IMR-90 (cell line): ENCODE measurements around the gene PYROXD2. TPM values are rescaled to one million over a fixed set of nuclear protein-coding genes. Genes with fewer than 3 reads are reported as not detected.
A peak's percentile ranks its signal among the peaks of the same experiment; 100 is the strongest.

Experiments used
- ATAC-seq: fragments of 200-7000 bp; cut with Tn5 transposase; 2 replicates; pipeline ENCODE4 v1.9.1; 2020; ENCODE audit warnings: low read depth, mild to moderate bottlenecking, moderate library complexity
- BruUV-seq: library from RNA; stranded (reverse); fragments of 400-500 nt; replicated peaks from 2 replicates; lab custom pipeline; 2021; lab: Mats Ljungman, UMichigan
- CTCF ChIA-PET: fragments of 300-600 bp; formaldehyde crosslinking; extraction: SDS; loops from one replicate; lab custom pipeline; 2021; ENCODE audit warnings: antibody characterized with exemption; lab: Yijun Ruan, JAX
- POLR2A ChIA-PET: fragments of 300-600 bp; sonication (Branson Sonifier 250); formaldehyde crosslinking; loops from one replicate; lab custom pipeline; 2022; ENCODE audit warnings: antibody characterized with exemption; ENCODE audit not compliant: unreplicated experiment; lab: Charles Lee
- DNase-seq: peaks from one replicate; pipeline ENCODE4 v3.0.0; 2013
- H2AFZ ChIP-seq: replicated peaks from 2 replicates; pipeline ENCODE3; 2013; ENCODE audit warnings: low read length, mild to moderate bottlenecking; ENCODE audit not compliant: poor library complexity
- H2AK5ac ChIP-seq: 2 replicates; pipeline ENCODE4 v1.6.1; 2013; ENCODE audit warnings: low read depth, low read length, inconsistent platforms
- H2AK9ac ChIP-seq: replicated peaks from 2 replicates; pipeline ENCODE3; 2013; ENCODE audit warnings: mild to moderate bottlenecking, low read depth, low read length, moderate library complexity; ENCODE audit not compliant: poor library complexity
- H2BK120ac ChIP-seq: 2 replicates; pipeline ENCODE4 v1.6.1; 2013; ENCODE audit warnings: low read depth, low read length, inconsistent platforms
- H2BK15ac ChIP-seq: 3 replicates; pipeline ENCODE4 v1.6.1; 2013; ENCODE audit warnings: low read depth, low read length, inconsistent platforms
- H2BK20ac ChIP-seq: 2 replicates; pipeline ENCODE4 v1.6.1; 2013; ENCODE audit warnings: low read depth, mild to moderate bottlenecking, inconsistent platforms, low read length, moderate library complexity
- H2BK5ac ChIP-seq: 2 replicates; pipeline ENCODE4 v1.6.1; 2013; ENCODE audit warnings: mild to moderate bottlenecking, low read depth, low read length, inconsistent platforms; ENCODE audit not compliant: poor library complexity, severe bottlenecking
- H3K14ac ChIP-seq: replicated peaks from 2 replicates; pipeline ENCODE4 v1.6.1; 2013; ENCODE audit warnings: low read depth, low read length, inconsistent platforms
- H3K18ac ChIP-seq: 2 replicates; pipeline ENCODE4 v1.6.1; 2013; ENCODE audit warnings: low read depth, low read length, control low read depth
- H3K23ac ChIP-seq: 2 replicates; pipeline ENCODE4 v1.6.1; 2013; ENCODE audit warnings: low read depth, low read length, inconsistent platforms
- H3K27ac ChIP-seq: 2 replicates; pipeline ENCODE4 v1.5.1; 2013; ENCODE audit warnings: mild to moderate bottlenecking, control low read depth, low read length; ENCODE audit not compliant: insufficient read depth
- H3K27me3 ChIP-seq: 2 replicates; pipeline ENCODE4 v1.6.1; 2013; ENCODE audit warnings: low read length; ENCODE audit not compliant: control insufficient read depth, insufficient read depth
- H3K36me3 ChIP-seq: 2 replicates; pipeline ENCODE4 v1.6.1; 2013; ENCODE audit warnings: low read length, mixed read lengths; ENCODE audit not compliant: control insufficient read depth, insufficient read depth
- H3K4ac ChIP-seq: 2 replicates; pipeline ENCODE4 v1.6.1; 2013; ENCODE audit warnings: low read depth, low read length, inconsistent platforms
- H3K4me1 ChIP-seq: 2 replicates; pipeline ENCODE4 v1.6.1; 2013; ENCODE audit warnings: low read length, mixed read lengths; ENCODE audit not compliant: control insufficient read depth, insufficient read depth
- H3K4me2 ChIP-seq: 2 replicates; pipeline ENCODE4 v1.6.1; 2013; ENCODE audit warnings: low read depth, mild to moderate bottlenecking, control low read depth, low read length, moderate library complexity
- H3K4me3 ChIP-seq: 2 replicates; pipeline ENCODE4 v1.5.1; 2013; ENCODE audit warnings: low read depth, mild to moderate bottlenecking, control low read depth, low read length, moderate library complexity; ENCODE audit not compliant: insufficient read depth
- H3K56ac ChIP-seq: 2 replicates; pipeline ENCODE4 v1.6.1; 2013; ENCODE audit warnings: low read length, inconsistent platforms; ENCODE audit not compliant: insufficient read depth; ENCODE audit errors: extremely low read depth
- H3K79me1 ChIP-seq, 2 experiments: 2 replicates each; pipeline ENCODE4 v1.6.1; 2013; ENCODE audit warnings: low read length in 2 of 2, inconsistent platforms in 1 of 2, low read depth in 1 of 2
- H3K9ac ChIP-seq: 2 replicates; pipeline ENCODE4 v1.6.1; 2013; ENCODE audit warnings: low read depth, low read length, control low read depth
- H3K9me1 ChIP-seq: 2 replicates; pipeline ENCODE4 v1.6.1; 2013; ENCODE audit warnings: low read length, inconsistent platforms; ENCODE audit not compliant: insufficient read depth
- H3K9me3 ChIP-seq: 2 replicates; pipeline ENCODE4 v1.6.1; 2013; ENCODE audit warnings: low read length; ENCODE audit not compliant: control insufficient read depth, insufficient read depth
- H4K20me1 ChIP-seq: 2 replicates; pipeline ENCODE4 v1.6.1; 2013; ENCODE audit warnings: low read length, inconsistent platforms; ENCODE audit not compliant: insufficient read depth
- H4K5ac ChIP-seq: 2 replicates; pipeline ENCODE4 v1.6.1; 2013; ENCODE audit warnings: mild to moderate bottlenecking, low read depth, low read length, control low read depth
- H4K8ac ChIP-seq, 2 experiments: 2 replicates each; pipeline ENCODE4 v1.6.1; 2013; ENCODE audit warnings: low read depth in 2 of 2, low read length in 2 of 2, control low read depth in 1 of 2, inconsistent platforms in 1 of 2
- H4K91ac ChIP-seq: 2 replicates; pipeline ENCODE4 v1.6.1; 2013; ENCODE audit warnings: low read depth, low read length, inconsistent platforms; ENCODE audit not compliant: insufficient read depth
- BHLHE40 ChIP-seq: fragments of 150-350 bp; IDR thresholded peaks from 2 replicates; pipeline ENCODE4 v1.6.1; 2016; ENCODE audit warnings: mild to moderate bottlenecking, low read depth, low read length
- CEBPB ChIP-seq: IDR thresholded peaks from 2 replicates; pipeline ENCODE4 v1.6.1; 2012; ENCODE audit warnings: low read depth, low read length, improper control_type of control experiment
- ELK1 ChIP-seq: fragments of 150-350 bp; IDR thresholded peaks from 2 replicates; pipeline ENCODE4 v1.6.1; 2016; ENCODE audit warnings: low read depth, mild to moderate bottlenecking, low read length, moderate library complexity, borderline replicate concordance
- MAFK ChIP-seq: IDR thresholded peaks from 2 replicates; pipeline ENCODE4 v1.6.1; 2012; ENCODE audit warnings: low read depth, low read length, improper control_type of control experiment
- MAZ ChIP-seq: IDR thresholded peaks from 2 replicates; pipeline ENCODE4 v1.6.1; 2012; ENCODE audit warnings: low read depth, mild to moderate bottlenecking, low read length, improper control_type of control experiment, moderate library complexity, borderline replicate concordance
- MXI1 ChIP-seq: IDR thresholded peaks from 2 replicates; pipeline ENCODE4 v1.6.1; 2012; ENCODE audit warnings: low read depth, mild to moderate bottlenecking, low read length, moderate library complexity, borderline replicate concordance
- NFE2L2 ChIP-seq: fragments of 150-350 bp; IDR thresholded peaks from 2 replicates; pipeline ENCODE4 v1.6.1; 2016; ENCODE audit warnings: low read depth, mild to moderate bottlenecking, low read length
- POLR2A ChIP-seq: IDR thresholded peaks from 2 replicates; pipeline ENCODE4 v1.6.1; 2012; ENCODE audit warnings: mild to moderate bottlenecking, low read depth, low read length
- RAD21 ChIP-seq: IDR thresholded peaks from 2 replicates; pipeline ENCODE4 v1.6.1; 2012; ENCODE audit warnings: low read length, improper control_type of control experiment
- RFX5 ChIP-seq: IDR thresholded peaks from 2 replicates; pipeline ENCODE4 v1.8.0; 2012; ENCODE audit warnings: low read depth, mild to moderate bottlenecking, low read length, moderate library complexity
- SMC3 ChIP-seq: fragments of 150-350 bp; IDR thresholded peaks from 2 replicates; pipeline ENCODE4 v1.6.1; 2016; ENCODE audit warnings: low read depth, mild to moderate bottlenecking, antibody characterized with exemption, low read length, moderate library complexity
- USF2 ChIP-seq: fragments of 150-350 bp; IDR thresholded peaks from 2 replicates; pipeline ENCODE4 v1.6.1; 2017; ENCODE audit warnings: mild to moderate bottlenecking, antibody characterized with exemption, low read length, low read depth
- WGBS, 2 experiments: methylation state at CpG; one replicate each; pipeline versions ENCODE4 v1.1.5 to v1.1.7; 2013; ENCODE audit warnings: missing lambda C conversion rate in 2 of 2; ENCODE audit not compliant: insufficient read length in 1 of 2; ENCODE audit errors: extremely low coverage in 2 of 2; 5-methylcytosine and 5-hydroxymethylcytosine counted together
- dilution Hi-C: fragments of 300-500 bp; cut with HindIII; formaldehyde crosslinking; loops from one replicate; pipeline ENCODE4 v1.14.3; 2018; ENCODE audit warnings: low sequenced_read_pairs; ENCODE audit not compliant: unreplicated experiment
- in situ Hi-C: fragments of 300-500 bp; cut with MboI; formaldehyde crosslinking; loops from 3 replicates; pipeline ENCODE4 v1.14.3; 2019; ENCODE audit warnings: low sequenced_read_pairs, inconsistent platforms, mixed read lengths
- intact Hi-C: fragments of 100-400 bp; cut with micrococcal nuclease; formaldehyde crosslinking; loops from 2 replicates; pipeline ENCODE4 v1.10.0; 2022
- polyA plus RNA-seq, 3 experiments: library from polyadenylated mRNA; depleted of rRNA; stranded (reverse); fragments of >200 nt; gene quantifications; 2 replicates each; pipeline ENCODE4 v1.2.3, GENCODE V29; 2012; ENCODE audit warnings: low replicate concordance in 1 of 3
- total RNA-seq: library from RNA; depleted of rRNA; stranded (reverse); fragments of >200 nt; gene quantifications from 2 replicates; pipeline ENCODE4 v1.2.3, GENCODE V29; 2012
- TF ChIP-seq, protein P1 (sequence below): conservative IDR thresholded peaks from 2 replicates; pipeline ENCODE4 v1.5.1; 2012; ENCODE audit warnings: mild to moderate bottlenecking, low read depth, low read length, improper control_type of control experiment

Gene PYROXD2
- total and polyA plus RNA-seq, 2 of the 4 experiments (the other 2 are of a cell fraction), result 6.5 to 16.3 TPM

GRCh38 chr10:98394851-98395440 lies 20.0 kb downstream of the PYROXD2 start (continued):
- no peak for TF ChIP-seq ELK1

- no peak overlapping the region for H3K4me3 ChIP-seq
- POLR2A ChIA-PET, result no interaction called here
- peak overlapping the region; percentile 65 for H2AFZ ChIP-seq
- no peak overlapping the region for H2AK9ac ChIP-seq
- no TSS peak for BruUV-seq
- DNase-seq, result peak; percentile 49
- peaks cover 22% of the 10 kb centered on the region; the same call in 1 of the 2 replicates for H3K36me3 ChIP-seq
- ATAC-seq, result peak; percentile 28; the same call in 1 of the 2 replicates
- no peak overlapping the region for H4K8ac ChIP-seq
- H3K79me1 ChIP-seq, result no peaks in the 10 kb centered on the region
- in situ Hi-C loops, result loop anchor here (5.0 kb wide), 1 partner anchor 144 kb away; no protein-coding TSS in a partner anchor
- H3K9me3 ChIP-seq, result no peaks in the 10 kb centered on the region
- no peak overlapping the region for H3K4me2 ChIP-seq
- intact Hi-C loops, result no loop called here
- WGBS, 2 experiments, result 30% methylated on average over 2 of the region's 8 CpGs; no CpG with 5 or more reads in 1 of the 2 experiments
- no peak overlapping the region for H3K9ac ChIP-seq
- H2BK120ac ChIP-seq, result no peak overlapping the region; the same call in 1 of the 2 replicates
- H3K4ac ChIP-seq, result no peak overlapping the region
- dilution Hi-C loops, result no loop called here
- no peak overlapping the region for H3K56ac ChIP-seq
- 0 out of 2 replicates have a peak overlapping the region, but pooled peaks have one; percentile 40 for H3K14ac ChIP-seq
- H3K4me1 ChIP-seq, result peaks cover 5% of the 10 kb centered on the region; the same call in 1 of the 2 replicates
- H2BK20ac ChIP-seq, result no peak overlapping the region
- H2AK5ac ChIP-seq, result no peak overlapping the region
- no peaks in the 10 kb centered on the region for H3K27me3 ChIP-seq
- no peak overlapping the region for H2BK5ac ChIP-seq
- H3K27ac ChIP-seq, result no peak overlapping the region
- no peak overlapping the region for H4K5ac ChIP-seq
- peaks cover 4% of the 10 kb centered on the region; the same call in 1 of the 2 replicates for H3K9me1 ChIP-seq
- no peaks in the 10 kb centered on the region for H4K20me1 ChIP-seq
- no peak overlapping the region; the same call in 2 of the 3 replicates for H2BK15ac ChIP-seq
- no peak overlapping the region for H3K23ac ChIP-seq
- no peak overlapping the region for H4K91ac ChIP-seq
- no peak overlapping the region for H3K18ac ChIP-seq
- CTCF ChIA-PET, result interaction anchor here (0.6 kb wide), 1 partner anchor 13 kb away, joined by 3 read pairs; no protein-coding TSS in a partner anchor
- no peak for TF ChIP-seq USF2
- TF ChIP-seq, protein P1, sequence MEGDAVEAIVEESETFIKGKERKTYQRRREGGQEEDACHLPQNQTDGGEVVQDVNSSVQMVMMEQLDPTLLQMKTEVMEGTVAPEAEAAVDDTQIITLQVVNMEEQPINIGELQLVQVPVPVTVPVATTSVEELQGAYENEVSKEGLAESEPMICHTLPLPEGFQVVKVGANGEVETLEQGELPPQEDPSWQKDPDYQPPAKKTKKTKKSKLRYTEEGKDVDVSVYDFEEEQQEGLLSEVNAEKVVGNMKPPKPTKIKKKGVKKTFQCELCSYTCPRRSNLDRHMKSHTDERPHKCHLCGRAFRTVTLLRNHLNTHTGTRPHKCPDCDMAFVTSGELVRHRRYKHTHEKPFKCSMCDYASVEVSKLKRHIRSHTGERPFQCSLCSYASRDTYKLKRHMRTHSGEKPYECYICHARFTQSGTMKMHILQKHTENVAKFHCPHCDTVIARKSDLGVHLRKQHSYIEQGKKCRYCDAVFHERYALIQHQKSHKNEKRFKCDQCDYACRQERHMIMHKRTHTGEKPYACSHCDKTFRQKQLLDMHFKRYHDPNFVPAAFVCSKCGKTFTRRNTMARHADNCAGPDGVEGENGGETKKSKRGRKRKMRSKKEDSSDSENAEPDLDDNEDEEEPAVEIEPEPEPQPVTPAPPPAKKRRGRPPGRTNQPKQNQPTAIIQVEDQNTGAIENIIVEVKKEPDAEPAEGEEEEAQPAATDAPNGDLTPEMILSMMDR, result no peak
- TF ChIP-seq RFX5, result no peak
- TF ChIP-seq NFE2L2, result no peak
- TF ChIP-seq CEBPB, result no peak
- no peak for TF ChIP-seq MXI1
- no peak for TF ChIP-seq RAD21
- TF ChIP-seq MAZ, result no peak
- no peak for TF ChIP-seq SMC3
- TF ChIP-seq MAFK, result no peak
- TF ChIP-seq BHLHE40, result no peak
- TF ChIP-seq POLR2A, result no peak
Measured at GRCh38 chr10:98391578-98391991, 23.4 kb downstream of the PYROXD2 start.
